HG02840 (cell line): Measurements from ENCODE around the gene ZBED1.
"Not testable (repeated sequence)": the region's sequence is repeated elsewhere in the genome, so short reads cannot be mapped to it uniquely, and the experiment has no call there.

ENCODE experiments used
- ATAC-seq: cut with Tn5 transposase; IDR thresholded peaks from one replicate; pipeline ENCODE4 v1.9.1; 2021; ENCODE audit warnings: mild to moderate bottlenecking, moderate library complexity, moderate number of reproducible peaks; ENCODE audit not compliant: unreplicated experiment, low FRiP score

Gene ZBED1

GRCh38 chrX:2478546-2479419, 22.0 kb downstream of the ZBED1 start:
- ATAC-seq: no peak

GRCh38 chrX:2477313-2477712, 23.5 kb downstream of the ZBED1 start:
- ATAC-seq: not testable (repeated sequence)

GRCh38 chrX:2474963-2475726, 25.6 kb downstream of the ZBED1 start:
- no peak for ATAC-seq

- ATAC-seq: no peak
Observed at GRCh38 chrX:2474280-2474962, 26.4 kb downstream of the ZBED1 start.

- not testable (repeated sequence) for ATAC-seq
Observed at GRCh38 chrX:2473064-2473463, 27.7 kb downstream of the ZBED1 start.

GRCh38 chrX:2471641-2472040, 29.1 kb downstream of the ZBED1 start:
- ATAC-seq: no peak

- ATAC-seq: not testable (repeated sequence)
Observed at GRCh38 chrX:2471126-2471525, 29.6 kb downstream of the ZBED1 start.

- ATAC-seq: not testable (repeated sequence)
Observed at GRCh38 chrX:2469852-2470251, 30.9 kb downstream of the ZBED1 start.

GRCh38 chrX:2469196-2469685, 31.5 kb downstream of the ZBED1 start:
- ATAC-seq: no peak

- no peak for ATAC-seq
Observed at GRCh38 chrX:2468261-2469195, 32.2 kb downstream of the ZBED1 start.

GRCh38 chrX:2466876-2467656, 33.7 kb downstream of the ZBED1 start:
- no peak for ATAC-seq

GRCh38 chrX:2464677-2465166, 36.1 kb downstream of the ZBED1 start:
- no peak for ATAC-seq

GRCh38 chrX:2463973-2464676, 36.7 kb downstream of the ZBED1 start:
- no peak for ATAC-seq

- not testable (repeated sequence) for ATAC-seq
Observed at GRCh38 chrX:2463481-2463880, 37.3 kb downstream of the ZBED1 start.

- ATAC-seq: no peak
Observed at GRCh38 chrX:2462780-2463179, 38.0 kb downstream of the ZBED1 start.

- no peak for ATAC-seq
Observed at GRCh38 chrX:2462074-2462473, 38.7 kb downstream of the ZBED1 start.

GRCh38 chrX:2461711-2462016, 39.1 kb downstream of the ZBED1 start:
- no peak for ATAC-seq
